Central memory CD4-positive, alpha-beta T cell (primary cell): ENCODE data around the gene PASK.

ENCODE experiments used
- DNase-seq: peaks from one replicate; pipeline ENCODE4 v3.0.0; 2022

The PASK gene

GRCh38 chr2:241074901-241075540 lies 74.3 kb downstream of the PASK start:
- DNase-seq: no peak

GRCh38 chr2:241074065-241074818 lies 75.0 kb downstream of the PASK start:
- no peak for DNase-seq

DNA sequence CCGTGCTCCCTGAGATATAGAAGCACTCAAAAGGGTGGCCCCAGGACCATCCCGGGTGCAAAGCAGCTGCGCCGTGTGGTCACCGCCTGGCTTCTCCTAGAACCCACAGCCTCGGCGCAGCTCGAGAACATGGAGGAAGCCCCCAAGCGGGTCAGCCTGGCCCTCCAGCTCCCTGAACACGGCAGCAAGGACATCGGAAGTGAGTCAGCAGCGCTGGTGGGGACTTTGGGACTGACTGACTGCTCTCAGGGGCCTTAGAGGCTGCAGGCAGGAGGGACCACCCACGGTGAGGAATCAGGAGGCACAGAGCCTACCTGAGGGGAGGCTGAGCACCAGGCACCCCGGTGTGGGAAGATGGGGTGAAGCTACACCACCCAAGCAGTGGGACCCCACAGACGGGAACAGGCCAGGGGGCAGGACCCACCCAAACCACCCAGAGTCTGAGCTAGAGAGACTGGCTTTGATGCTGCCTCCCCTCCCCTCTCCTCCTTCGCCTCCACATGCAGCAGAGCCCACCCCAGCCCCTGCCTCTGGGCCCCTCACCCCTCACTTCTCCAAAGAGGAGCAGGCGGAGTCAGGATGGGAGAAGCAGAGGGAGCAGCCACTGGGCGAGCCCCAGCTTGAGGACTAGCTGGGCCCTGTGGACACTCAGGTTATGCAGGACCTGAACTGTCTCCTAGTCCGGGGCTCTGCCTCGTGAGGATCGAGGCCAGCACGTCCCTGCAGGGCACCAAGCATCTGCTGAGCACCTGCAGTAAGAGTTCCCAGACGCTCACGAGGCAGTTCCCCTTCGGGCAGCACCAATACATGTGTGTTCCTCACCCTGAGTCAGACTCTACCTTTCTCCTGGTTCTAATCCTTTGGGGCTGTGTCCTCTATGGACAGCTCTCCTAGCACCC lies 75.9 kb downstream of the PASK start:
- no peak for DNase-seq

DNA sequence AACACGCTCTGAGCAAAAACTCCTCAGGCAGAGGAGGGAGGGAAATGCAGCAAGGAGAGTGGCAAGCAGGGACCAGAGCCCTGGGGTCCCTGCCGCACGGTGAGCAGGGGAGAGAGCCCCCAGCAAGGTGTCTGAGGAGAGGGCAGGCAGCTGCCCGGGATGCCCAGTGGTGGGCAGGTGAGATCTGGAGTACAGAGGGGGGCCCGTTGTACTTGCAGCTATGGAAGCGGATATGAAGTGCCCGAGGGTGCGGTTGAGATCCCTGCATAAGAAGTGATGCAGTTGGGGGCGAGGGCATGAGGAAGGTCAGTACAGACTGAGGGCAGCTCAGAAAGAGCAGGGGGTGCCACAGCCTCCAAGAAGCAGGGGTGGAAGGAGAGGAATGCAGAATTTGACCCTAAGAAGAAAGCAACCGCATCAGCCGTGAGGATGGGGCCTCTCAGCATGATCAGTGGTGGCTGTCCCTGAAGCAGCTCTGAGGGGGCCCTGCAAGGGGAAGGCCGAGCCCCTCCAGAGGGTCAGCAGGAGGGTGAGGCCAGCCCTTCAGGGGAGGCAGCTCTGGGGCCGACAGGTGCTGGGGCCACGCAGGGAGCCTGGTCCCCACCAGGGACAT lies 76.6 kb downstream of the PASK start:
- no peak for DNase-seq

DNA sequence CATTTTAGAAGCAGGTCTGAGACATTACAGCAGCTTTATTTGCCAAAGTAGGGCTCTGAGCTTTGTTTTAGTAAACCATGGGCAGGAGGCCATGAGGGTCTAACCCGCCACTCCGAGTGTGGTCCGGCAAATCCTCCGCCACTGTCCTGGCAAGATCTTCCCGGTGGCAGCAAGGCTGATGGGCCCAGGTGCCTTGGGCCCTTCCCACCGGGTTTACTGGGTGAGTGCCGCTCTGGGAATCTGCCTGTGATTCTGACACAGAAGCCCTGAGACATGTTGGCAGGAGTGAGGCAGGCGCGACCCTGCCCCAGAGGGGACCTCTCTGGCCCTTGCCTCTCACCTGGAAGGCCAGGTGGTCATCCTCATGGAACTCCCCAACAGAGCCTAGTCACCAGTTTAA lies 77.1 kb downstream of the PASK start:
- no peak for DNase-seq

DNA sequence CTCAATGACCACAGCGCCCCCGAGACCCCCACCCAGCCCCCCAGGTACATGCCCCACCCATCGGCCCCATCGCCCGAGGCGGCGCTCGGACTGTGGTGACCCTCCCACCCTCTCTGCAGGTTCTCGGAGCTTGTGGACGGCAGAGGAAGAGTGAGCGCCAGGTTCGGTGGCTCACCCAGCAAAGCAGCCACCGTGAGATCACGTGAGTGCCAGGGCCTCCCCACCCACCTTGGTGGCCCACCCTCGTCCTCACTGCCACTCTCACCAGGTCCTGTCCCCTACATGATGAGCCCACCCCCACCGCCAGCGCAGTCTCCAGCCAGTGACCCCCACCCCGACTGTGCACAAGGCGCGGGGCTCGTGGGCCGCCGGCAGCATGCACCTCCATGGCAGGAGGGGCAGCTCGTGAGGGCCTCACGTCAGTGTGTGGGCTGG lies 77.6 kb downstream of the PASK start:
- no peak for DNase-seq

DNA sequence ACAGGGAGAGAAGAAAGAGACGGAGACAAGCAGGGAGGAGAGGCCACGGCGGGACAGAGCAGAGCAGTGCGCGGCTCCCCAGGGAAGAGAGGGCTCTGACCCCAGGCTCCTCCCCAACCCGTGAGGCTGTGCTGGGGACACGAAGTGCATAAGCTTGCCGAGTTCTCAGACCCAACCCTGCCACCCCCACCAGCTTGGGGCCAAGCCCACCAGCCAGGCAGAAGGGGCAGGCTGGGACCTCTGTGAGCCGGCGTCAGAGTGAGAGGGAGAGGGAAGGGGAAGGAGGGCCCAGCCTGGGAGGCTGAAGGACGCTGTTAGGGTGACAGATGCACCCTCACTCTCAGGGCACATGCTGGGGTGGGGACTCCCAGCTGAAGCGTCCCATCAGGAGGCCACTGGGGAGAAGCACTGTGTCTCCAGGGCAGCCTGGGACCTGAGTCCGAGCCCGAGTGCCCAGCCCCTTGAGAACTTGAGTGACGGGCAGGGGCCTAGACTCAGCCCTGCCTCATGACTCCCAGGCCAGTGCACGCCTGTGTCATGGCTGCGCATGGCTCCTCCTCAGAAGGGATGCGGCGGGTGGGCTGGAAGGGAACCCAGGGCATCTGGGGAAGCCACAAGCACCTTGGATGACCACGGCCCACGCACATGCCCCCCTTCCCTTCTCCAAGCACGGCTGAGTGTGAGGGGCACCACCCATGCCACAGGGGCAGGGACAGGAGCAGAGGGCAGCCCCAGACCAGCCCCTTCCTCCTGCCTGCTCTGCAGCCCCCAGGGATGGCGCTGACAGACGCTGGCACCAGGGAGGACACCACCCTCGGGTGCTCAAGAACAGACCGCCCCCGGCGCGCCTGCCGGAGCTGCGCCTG lies 78.2 kb downstream of the PASK start:
- no peak for DNase-seq

GRCh38 chr2:241070361-241070760 lies 78.9 kb downstream of the PASK start:
- no peak for DNase-seq

DNA sequence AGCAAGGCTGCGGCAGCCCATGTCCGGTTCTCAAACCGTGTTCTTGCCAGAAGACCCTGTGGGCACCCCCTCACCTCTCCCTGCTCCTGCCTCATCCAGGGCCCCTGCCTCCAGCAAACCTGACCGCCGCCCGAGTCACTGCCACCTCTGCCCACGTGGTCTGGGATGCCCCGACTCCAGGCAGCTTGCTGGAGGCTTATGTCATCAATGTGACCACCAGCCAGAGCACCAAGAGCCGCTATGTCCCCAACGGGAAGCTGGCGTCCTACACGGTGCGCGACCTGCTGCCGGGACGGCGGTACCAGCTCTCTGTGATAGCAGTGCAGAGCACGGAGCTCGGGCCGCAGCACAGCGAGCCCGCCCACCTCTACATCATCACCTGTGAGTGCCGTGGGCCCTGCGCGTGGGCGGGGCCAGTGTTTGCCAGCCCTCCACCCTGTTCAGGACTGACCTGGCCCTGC lies 79.4 kb downstream of the PASK start:
- no peak for DNase-seq

- DNase-seq: no peak
Observed at GRCh38 chr2:241068942-241069810, 80.1 kb downstream of the PASK start.

GRCh38 chr2:241068136-241068941 lies 80.9 kb downstream of the PASK start:
- no peak for DNase-seq

- DNase-seq: no peak
Observed at GRCh38 chr2:241067501-241068135, 81.7 kb downstream of the PASK start.

- DNase-seq: no peak
Observed at GRCh38 chr2:241066893-241067341, 82.4 kb downstream of the PASK start.

- DNase-seq: no peak
Observed at GRCh38 chr2:241066171-241066892, 82.9 kb downstream of the PASK start.

DNA sequence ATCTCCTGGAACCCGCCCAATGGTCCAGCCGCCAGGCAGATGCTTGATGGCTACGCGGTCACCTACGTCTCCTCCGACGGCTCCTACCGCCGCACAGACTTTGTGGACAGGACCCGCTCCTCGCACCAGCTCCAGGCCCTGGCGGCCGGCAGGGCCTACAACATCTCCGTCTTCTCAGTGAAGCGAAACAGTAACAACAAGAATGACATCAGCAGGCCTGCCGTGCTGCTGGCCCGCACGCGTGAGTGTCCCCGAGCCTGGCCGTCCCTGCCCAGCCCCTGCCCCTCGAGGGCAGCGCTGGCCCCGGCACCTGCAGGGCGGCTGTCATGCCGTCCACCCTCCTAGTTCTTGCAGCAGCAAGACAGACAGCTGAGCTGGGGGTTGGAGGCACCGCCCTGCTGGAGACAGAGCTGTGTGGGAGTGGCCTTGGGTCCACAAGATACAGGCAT lies 83.9 kb downstream of the PASK start:
- no peak for DNase-seq

DNA sequence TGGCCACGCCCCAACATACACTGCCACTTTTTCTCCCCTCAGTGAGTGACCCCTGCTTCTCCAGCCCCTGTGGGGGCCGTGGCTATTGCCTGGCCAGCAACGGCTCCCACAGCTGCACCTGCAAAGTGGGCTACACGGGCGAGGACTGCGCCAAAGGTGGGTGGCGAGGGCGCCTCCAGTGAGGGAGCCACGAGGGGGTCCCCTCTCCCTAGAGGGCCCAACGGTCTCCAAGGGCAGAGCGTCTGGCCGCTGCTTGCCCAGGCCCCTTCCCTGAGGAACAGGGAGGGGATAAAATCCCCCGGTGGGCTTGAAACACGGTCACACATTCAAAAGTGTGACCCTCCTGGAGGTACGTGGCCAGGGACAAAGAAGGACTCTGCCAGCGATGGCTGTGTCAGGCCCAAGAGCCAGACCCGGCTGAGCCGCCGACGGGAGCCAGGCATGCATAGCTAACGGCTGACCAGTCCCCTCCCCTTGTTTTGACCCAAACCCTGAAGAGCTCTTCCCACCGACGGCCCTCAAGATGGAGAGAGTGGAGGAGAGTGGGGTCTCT lies 84.4 kb downstream of the PASK start:
- DNase-seq: no peak

DNA sequence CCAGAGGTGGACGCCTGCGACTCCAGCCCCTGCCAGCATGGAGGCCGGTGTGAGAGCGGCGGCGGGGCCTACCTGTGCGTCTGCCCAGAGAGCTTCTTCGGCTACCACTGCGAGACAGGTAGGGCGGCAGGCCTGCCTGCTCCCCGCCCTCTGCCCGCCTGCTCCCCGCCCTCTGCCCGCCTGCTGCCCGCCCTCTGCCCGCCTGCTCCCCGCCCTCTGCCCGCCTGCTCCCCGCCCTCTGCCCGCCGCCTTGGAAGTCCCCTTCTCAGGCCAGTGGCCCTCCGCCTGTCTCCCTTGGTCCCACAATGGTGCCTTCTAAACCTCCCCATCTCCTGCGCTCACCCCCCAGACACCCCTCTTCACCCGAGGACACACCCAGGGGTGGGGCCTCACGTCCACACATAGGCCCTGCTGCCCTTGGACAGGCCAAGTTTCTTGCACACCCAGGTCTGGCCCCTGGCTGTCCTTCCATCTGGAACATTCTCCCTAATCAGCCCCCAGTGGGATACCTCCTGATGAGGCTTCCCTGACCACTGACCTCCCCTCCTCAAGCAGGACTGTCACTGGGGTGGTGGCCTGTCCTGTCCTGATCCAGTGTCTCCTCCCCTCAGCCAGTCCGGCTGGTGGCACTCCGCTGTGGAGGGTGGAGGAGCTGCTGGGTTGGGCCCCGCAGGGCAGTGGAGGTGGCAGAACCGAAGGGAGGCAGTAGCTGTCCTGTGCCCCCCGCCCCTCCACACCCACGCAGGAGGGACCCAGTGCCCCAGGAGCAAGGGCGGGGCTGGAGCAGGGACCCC lies 85.1 kb downstream of the PASK start:
- peak; percentile 32 for DNase-seq
